Activated CD4-positive, alpha-beta T cell treated with anti-CD3 and anti-CD28 coated beads, Interleukin-2, amount 10 ng/mL, durations not matched to agents 24 days and 14 days (primary cell): ENCODE data around the gene NINL. TPM values are rescaled to one million over a fixed set of nuclear protein-coding genes. Genes with fewer than 3 reads are reported as not detected.
"Not testable (repeated sequence)": the region's sequence is repeated elsewhere in the genome, so short reads cannot be mapped to it uniquely, and the experiment has no call there.

Experiments used
- DNase-seq: peaks from one replicate; pipeline ENCODE4 v3.0.0; 2022
- H3K27ac Mint-ChIP-seq: one replicate; pipeline ENCODE4 v1.8.0; 2022; ENCODE audit warnings: mild to moderate bottlenecking, mixed read lengths
- H3K27me3 Mint-ChIP-seq: one replicate; pipeline ENCODE4 v1.8.0; 2022; ENCODE audit warnings: mixed read lengths
- H3K36me3 Mint-ChIP-seq: one replicate; pipeline ENCODE4 v1.8.0; 2022; ENCODE audit warnings: low read depth, mild to moderate bottlenecking, mixed read lengths
- H3K4me1 Mint-ChIP-seq: one replicate; pipeline ENCODE4 v1.8.0; 2021; ENCODE audit warnings: mixed read lengths
- H3K4me3 Mint-ChIP-seq: one replicate; pipeline ENCODE4 v1.8.0; 2022; ENCODE audit warnings: mild to moderate bottlenecking, moderate library complexity, mixed read lengths
- H3K9me3 Mint-ChIP-seq: one replicate; pipeline ENCODE4 v1.8.0; 2021; ENCODE audit warnings: mixed read lengths
- intact Hi-C: fragments of 100-400 bp; cut with micrococcal nuclease; formaldehyde crosslinking; loops from one replicate; pipeline ENCODE4 v1.15.1; 2023
- total RNA-seq: library from RNA; stranded (reverse); gene quantifications from 2 replicates; pipeline ENCODE4 v1.2.3, GENCODE V29; 2022

Gene NINL
- total RNA-seq: 3.0 and 3.5 TPM in 2 replicates

- intact Hi-C loops: loop anchor here (1.0 kb wide), 2 partner anchors 18 to 39 kb away; partner anchors contain the start of gene NANP
- H3K36me3 Mint-ChIP-seq: peaks cover 5% of the 10 kb centered on the region
- H3K4me1 Mint-ChIP-seq: peaks cover 12% of the 10 kb centered on the region
- H3K27me3 Mint-ChIP-seq: peaks cover 13% of the 10 kb centered on the region
- H3K27ac Mint-ChIP-seq: peak within 1 kb of the TSS; percentile 76
- peak; percentile 87 for DNase-seq
- H3K4me3 Mint-ChIP-seq: peak within 1 kb of the TSS; percentile 78
- peaks cover 7% of the 10 kb centered on the region for H3K9me3 Mint-ChIP-seq
Observed at GRCh38 chr20:25584905-25585704, at the start of gene NINL. Gene NINL (minus strand): TSS chr20:25585531. CDS start chr20:25526587, 58,944 bp downstream.

- intact Hi-C loops: no loop called here
- no peak overlapping the region for H3K4me3 Mint-ChIP-seq
- no peak for DNase-seq
- no peak overlapping the region for H3K27ac Mint-ChIP-seq
- H3K27me3 Mint-ChIP-seq: no peaks in the 10 kb centered on the region
- H3K36me3 Mint-ChIP-seq: peaks cover 38% of the 10 kb centered on the region
- H3K9me3 Mint-ChIP-seq: peaks cover 27% of the 10 kb centered on the region
- peaks cover 1% of the 10 kb centered on the region for H3K4me1 Mint-ChIP-seq
Observed at GRCh38 chr20:25632940-25633790, 47.8 kb upstream of the NINL start.

DNA sequence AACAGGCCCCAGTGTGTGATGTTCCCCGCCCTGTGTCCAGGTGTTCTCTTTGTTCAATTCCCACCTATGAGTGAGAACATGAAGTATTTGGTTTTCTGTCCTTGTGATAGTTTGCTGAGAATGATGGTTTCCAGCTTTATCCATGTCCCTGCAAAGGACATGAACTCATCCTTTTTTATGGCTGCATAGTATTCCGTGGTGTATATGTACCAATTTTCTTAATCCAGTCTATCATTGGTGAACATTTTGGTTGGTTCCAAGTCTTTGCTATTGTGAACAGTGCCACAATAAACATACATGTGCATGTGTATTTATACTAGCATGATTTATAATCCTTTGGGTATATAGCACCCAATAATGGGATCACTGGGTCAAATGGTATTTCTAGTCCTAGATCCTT, 45.3 kb upstream of the NINL start:
- H3K27ac Mint-ChIP-seq, H3K4me1 Mint-ChIP-seq, H3K4me3 Mint-ChIP-seq, H3K27me3 Mint-ChIP-seq, intact Hi-C loops, DNase-seq: not testable (repeated sequence)
- H3K36me3 Mint-ChIP-seq: peaks cover 30% of the 10 kb centered on the region
- H3K9me3 Mint-ChIP-seq: peaks cover 25% of the 10 kb centered on the region

DNA sequence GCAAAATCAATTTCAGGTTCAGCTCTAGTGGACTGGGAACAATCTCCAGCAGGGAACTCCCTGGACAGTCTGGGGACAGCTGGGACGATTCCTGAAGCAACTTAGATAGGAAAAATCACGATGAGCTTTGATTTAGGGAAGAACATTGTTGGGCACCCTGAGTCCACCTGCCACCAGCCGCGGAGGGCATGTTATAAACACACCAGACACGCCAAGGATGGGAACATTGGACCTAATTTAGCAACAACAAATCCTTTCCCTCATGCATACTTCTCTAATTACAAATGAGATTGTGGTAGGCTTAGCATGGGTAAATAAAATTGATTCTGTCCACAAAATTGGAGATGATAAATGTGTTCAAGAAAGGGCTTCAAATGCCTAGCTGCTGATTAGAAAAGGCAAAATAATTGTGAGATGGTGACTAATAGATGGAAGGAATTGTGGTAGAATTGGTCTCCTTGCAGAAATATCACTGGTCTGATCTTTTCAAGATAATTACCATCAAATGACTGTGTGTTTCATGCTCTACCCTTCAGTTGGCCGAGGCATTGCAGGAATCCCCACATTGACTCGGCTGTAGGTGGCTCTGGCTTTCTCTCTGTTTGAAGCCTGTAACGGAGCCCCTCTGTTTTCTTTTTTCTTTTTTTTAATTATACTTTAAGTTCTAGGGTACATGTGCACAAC, 44.6 kb upstream of the NINL start:
- no peak overlapping the region for H3K27ac Mint-ChIP-seq
- H3K36me3 Mint-ChIP-seq: peaks cover 24% of the 10 kb centered on the region
- DNase-seq: no peak
- H3K4me1 Mint-ChIP-seq: peaks cover 1% of the 10 kb centered on the region
- H3K9me3 Mint-ChIP-seq: peaks cover 25% of the 10 kb centered on the region
- H3K27me3 Mint-ChIP-seq: no peaks in the 10 kb centered on the region
- intact Hi-C loops: no loop called here
- no peak overlapping the region for H3K4me3 Mint-ChIP-seq

DNA sequence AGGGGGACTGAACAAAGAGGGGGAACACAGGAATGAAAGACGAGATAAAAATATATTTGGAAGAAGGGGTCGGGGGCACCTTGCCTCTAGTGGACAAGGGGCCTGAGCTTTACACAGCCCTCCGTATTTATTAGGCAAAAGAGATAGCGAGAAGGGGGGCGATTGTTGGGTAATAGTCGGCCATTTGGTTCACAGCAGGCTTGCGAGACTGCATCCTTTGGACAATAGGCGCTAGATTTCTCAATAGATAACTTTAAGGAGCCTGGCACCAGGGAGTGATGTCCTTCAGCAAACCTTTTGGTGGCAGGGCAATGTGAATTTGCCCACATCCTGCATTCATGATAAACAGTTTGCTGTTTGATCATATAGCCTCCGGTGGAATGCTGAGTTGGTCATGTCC, 41.4 kb upstream of the NINL start:
- peaks cover 18% of the 10 kb centered on the region for H3K36me3 Mint-ChIP-seq

GRCh38 chr20:25624500-25624939, 39.2 kb upstream of the NINL start:
- H3K27ac Mint-ChIP-seq: peak overlapping the region; percentile 98
- peaks cover 13% of the 10 kb centered on the region for H3K9me3 Mint-ChIP-seq
- intact Hi-C loops: loop anchor here (1.0 to 5.0 kb wide), 5 partner anchors 39 to 377 kb away; partner anchors contain the start of genes ABHD12, GINS1, NINL and PYGB
- peaks cover 17% of the 10 kb centered on the region for H3K36me3 Mint-ChIP-seq
- H3K4me3 Mint-ChIP-seq: peak overlapping the region; percentile 85
- peaks cover 27% of the 10 kb centered on the region for H3K4me1 Mint-ChIP-seq
- H3K27me3 Mint-ChIP-seq: no peaks in the 10 kb centered on the region
- DNase-seq: no peak

More for the DNA sequence above, 41.4 kb upstream of the NINL start:
- Mint-ChIP-seq H3K4me1 (peaks cover 21% of the 10 kb centered on the region), H3K27ac (no peak overlapping the region), H3K27me3 (no peaks in the 10 kb centered on the region), H3K9me3 (peaks cover 25% of the 10 kb centered on the region), H3K4me3 (no peak overlapping the region)
- no peak for DNase-seq
- intact Hi-C loops: no loop called here

- peak; percentile 96 for DNase-seq
- Mint-ChIP-seq H3K27me3 (no peaks in the 10 kb centered on the region), H3K9me3 (peaks cover 10% of the 10 kb centered on the region), H3K27ac (peak within 1 kb of the TSS; percentile 98), H3K36me3 (peaks cover 18% of the 10 kb centered on the region), H3K4me3 (peak within 1 kb of the TSS; percentile 85), H3K4me1 (peaks cover 30% of the 10 kb centered on the region)
- intact Hi-C loops: loop anchor here (1.0 to 5.0 kb wide), 6 partner anchors 21 to 377 kb away; partner anchors contain the start of genes ABHD12, GINS1, NINL and PYGB
Observed at GRCh38 chr20:25623736-25624499, 38.6 kb upstream of the NINL start, which contains the start of gene NANP. Gene NANP (minus strand): TSS chr20:25624014. CDS start chr20:25623948, 66 bp downstream.

GRCh38 chr20:25623225-25623735, 37.9 kb upstream of the NINL start:
- H3K27me3 Mint-ChIP-seq: no peaks in the 10 kb centered on the region
- H3K27ac Mint-ChIP-seq: peak overlapping the region; percentile 98
- peaks cover 17% of the 10 kb centered on the region for H3K36me3 Mint-ChIP-seq
- H3K9me3 Mint-ChIP-seq: peaks cover 9% of the 10 kb centered on the region
- peak overlapping the region; percentile 85 for H3K4me3 Mint-ChIP-seq
- H3K4me1 Mint-ChIP-seq: peaks cover 33% of the 10 kb centered on the region
- intact Hi-C loops: loop anchor here (1.0 to 5.0 kb wide), 4 partner anchors 20 to 376 kb away; partner anchors contain the start of genes ABHD12, GINS1 and PYGB
- DNase-seq: peak; percentile 81

DNA sequence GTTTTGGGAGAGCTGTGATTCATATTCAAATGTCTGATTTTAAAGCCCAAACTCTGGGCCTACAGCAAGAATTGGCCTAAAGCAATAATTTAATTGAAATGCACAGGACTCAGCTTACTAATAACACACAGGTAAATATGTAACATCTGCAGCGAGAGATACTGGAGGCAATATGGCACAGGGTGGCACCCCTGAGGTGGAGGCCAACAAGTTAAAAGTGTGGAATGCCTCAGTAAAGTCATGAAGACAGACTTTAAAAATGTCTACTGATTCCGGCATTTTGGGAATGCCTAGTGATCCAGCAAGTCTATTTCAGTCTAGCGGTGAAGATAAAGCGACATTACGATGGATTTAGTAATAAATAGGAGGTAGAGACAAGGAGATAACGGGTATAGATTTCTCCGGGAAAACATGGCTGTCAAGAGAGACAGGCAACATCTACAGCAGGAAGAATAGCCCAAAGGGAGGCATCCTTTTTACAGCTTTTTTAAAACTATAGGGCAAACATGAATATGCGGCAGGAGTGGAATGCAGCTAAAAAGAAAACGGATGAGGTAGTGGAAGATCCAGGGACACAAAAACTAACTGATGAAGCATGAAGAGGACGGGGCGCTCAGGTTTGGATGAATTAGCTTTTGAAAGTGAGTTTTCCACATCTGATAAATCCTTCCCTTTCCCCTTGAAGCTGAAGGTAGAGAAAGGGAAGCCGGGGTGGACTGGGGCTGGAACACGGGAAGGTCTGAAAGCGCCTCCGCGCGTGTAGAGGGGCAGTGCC, 37.3 kb upstream of the NINL start:
- DNase-seq: no peak
- peaks cover 4% of the 10 kb centered on the region for H3K9me3 Mint-ChIP-seq

DNA sequence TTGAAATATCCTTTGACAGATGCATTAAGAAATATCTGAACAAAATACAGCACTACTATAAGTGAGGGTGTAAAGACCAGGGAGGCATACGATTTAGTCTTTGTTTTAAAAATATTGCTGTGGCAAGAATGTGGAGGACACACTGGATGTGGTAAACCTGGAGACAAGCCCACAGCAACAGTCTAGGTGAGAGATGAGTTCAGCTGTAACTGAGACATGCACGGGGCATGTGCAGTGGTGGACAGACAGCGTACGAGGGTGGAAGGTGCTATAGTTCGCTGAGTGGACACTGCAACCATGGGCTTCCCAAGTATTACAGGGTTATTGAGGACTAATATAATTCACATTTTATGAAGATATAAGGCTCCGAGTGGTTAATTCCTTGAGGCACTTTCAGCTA, 36.7 kb upstream of the NINL start:
- Mint-ChIP-seq H3K36me3 (peaks cover 13% of the 10 kb centered on the region), H3K4me1 (peaks cover 35% of the 10 kb centered on the region), H3K27ac (peak overlapping the region; percentile 98), H3K4me3 (peak overlapping the region; percentile 85), H3K9me3 (peaks cover 4% of the 10 kb centered on the region), H3K27me3 (no peaks in the 10 kb centered on the region)
- intact Hi-C loops: loop anchor here (5.0 kb wide), 3 partner anchors 215 to 375 kb away; partner anchors contain the start of genes ABHD12, GINS1 and PYGB
- DNase-seq: no peak

More for the DNA sequence above, 37.3 kb upstream of the NINL start:
- peaks cover 35% of the 10 kb centered on the region for H3K4me1 Mint-ChIP-seq
- peak overlapping the region; percentile 98 for H3K27ac Mint-ChIP-seq
- H3K27me3 Mint-ChIP-seq: no peaks in the 10 kb centered on the region
- H3K36me3 Mint-ChIP-seq: peaks cover 13% of the 10 kb centered on the region
- peak overlapping the region; percentile 85 for H3K4me3 Mint-ChIP-seq
- intact Hi-C loops: loop anchor here (1.0 to 5.0 kb wide), 4 partner anchors 19 to 375 kb away; partner anchors contain the start of genes ABHD12, GINS1 and PYGB

DNA sequence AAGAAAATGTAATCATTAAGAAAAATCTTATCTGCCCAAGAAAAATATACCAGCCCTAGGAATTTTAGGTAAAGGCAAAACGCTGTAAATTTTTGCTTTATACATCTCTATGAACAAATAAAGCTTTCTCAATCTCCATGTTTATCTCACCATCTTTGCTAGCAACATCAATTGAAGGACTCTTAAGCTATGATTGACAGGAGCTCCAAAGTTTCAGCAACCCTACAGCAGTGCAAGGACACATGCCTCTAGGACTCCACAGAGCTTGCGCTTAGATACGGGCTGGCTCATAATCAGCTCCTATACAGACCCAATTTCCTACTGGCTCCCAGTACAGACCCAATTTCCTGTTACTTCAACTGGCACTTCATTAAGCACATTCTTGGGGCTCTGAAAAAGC, 34.2 kb upstream of the NINL start:
- peak overlapping the region; percentile 12 for H3K27ac Mint-ChIP-seq
- peaks cover 16% of the 10 kb centered on the region for H3K36me3 Mint-ChIP-seq
- H3K27me3 Mint-ChIP-seq: no peaks in the 10 kb centered on the region
- no peak overlapping the region for H3K4me3 Mint-ChIP-seq
- intact Hi-C loops: no loop called here
- no peaks in the 10 kb centered on the region for H3K9me3 Mint-ChIP-seq
- H3K4me1 Mint-ChIP-seq: peaks cover 33% of the 10 kb centered on the region
- no peak for DNase-seq

GRCh38 chr20:25608774-25609173, 23.4 kb upstream of the NINL start:
- H3K9me3 Mint-ChIP-seq: no peaks in the 10 kb centered on the region
- H3K4me1 Mint-ChIP-seq: peaks cover 4% of the 10 kb centered on the region
- no peak overlapping the region for H3K4me3 Mint-ChIP-seq
- no peak overlapping the region for H3K27ac Mint-ChIP-seq
- peaks cover 15% of the 10 kb centered on the region for H3K36me3 Mint-ChIP-seq
- no peaks in the 10 kb centered on the region for H3K27me3 Mint-ChIP-seq
- DNase-seq: no peak
- intact Hi-C loops: no loop called here
